ENCODE data around the gene DHH.

The DHH gene

DNA sequence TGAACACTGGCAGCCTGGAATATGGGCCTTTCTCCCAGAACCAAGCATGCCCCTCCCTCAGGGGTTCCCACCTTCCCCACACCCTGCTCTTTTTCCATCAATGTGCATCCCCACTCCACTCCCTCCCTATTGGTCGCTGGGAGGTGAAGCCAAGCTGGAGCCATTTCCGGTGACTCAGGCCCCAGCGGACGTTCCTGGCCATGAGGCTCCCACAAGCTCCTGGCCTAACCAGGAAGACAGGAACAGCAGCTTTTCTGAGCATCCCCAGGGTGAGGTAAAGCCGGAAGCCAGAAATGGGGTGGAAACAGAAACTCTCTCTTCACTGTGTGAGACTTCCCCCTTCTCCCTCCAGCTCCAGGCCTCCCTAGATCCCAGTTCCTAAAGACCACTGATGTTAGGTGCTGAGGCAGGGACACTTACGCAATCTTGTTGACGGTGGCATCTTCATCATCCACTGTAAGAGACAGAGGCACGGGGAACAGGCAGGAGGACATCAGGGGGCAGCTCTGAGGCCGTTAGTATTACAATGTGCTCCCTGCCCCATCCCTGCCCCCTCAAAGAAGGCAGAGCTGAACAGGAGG is 11.0 kb upstream of the DHH start:
- H3K9ac ChIP-seq (ENCODE audit: low read depth, low read length): no peak overlapping the region
- H3K9me3 ChIP-seq (ENCODE audit: insufficient read depth, low read depth, low read length): no peaks in the 10 kb centered on the region
- peaks cover 64% of the 10 kb centered on the region for H3K36me3 ChIP-seq (ENCODE audit: insufficient read depth, low read depth, low read length)
- 0 out of 2 replicates have a peak, but pooled peaks cover 5% of the 10 kb centered on the region for H3K4me1 ChIP-seq (ENCODE audit: insufficient read depth, low read length)
- H3K27ac ChIP-seq (ENCODE audit: low read length): no peak overlapping the region
- H3K4me3 ChIP-seq (ENCODE audit: low read length): no peak overlapping the region
- no peaks in the 10 kb centered on the region for H3K27me3 ChIP-seq (ENCODE audit: insufficient read depth, low read length)

DNA sequence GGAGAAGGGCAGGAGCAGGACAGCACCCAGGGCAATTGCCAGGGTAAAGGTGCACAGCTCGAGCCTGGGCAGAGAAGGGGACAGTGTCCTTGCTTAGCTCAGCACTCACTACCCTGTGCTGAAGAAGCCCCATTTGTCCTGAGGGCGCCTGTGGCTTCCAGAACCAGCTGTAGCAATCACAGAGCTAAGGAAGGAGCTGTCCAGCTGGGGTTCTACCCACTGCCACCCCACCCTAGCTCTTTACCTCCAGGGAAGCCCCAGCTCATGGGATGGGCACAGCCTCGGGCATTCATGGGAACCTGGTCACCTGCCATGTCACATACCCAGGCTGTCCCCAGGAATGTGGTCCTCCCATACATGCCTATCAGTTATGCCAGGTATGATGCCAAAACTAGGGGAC is 10.2 kb upstream of the DHH start:
- Histone ChIP-seq H3K4me3 (ENCODE audit: low read length) (no peak overlapping the region), H3K27me3 (ENCODE audit: insufficient read depth, low read length) (no peaks in the 10 kb centered on the region), H3K36me3 (ENCODE audit: insufficient read depth, low read depth, low read length) (peaks cover 72% of the 10 kb centered on the region), H3K9me3 (ENCODE audit: insufficient read depth, low read depth, low read length) (no peaks in the 10 kb centered on the region), H3K4me1 (ENCODE audit: insufficient read depth, low read length) (0 out of 2 replicates have a peak, but pooled peaks cover 5% of the 10 kb centered on the region), H3K27ac (ENCODE audit: low read length) (no peak overlapping the region), H3K9ac (ENCODE audit: low read depth, low read length) (no peak overlapping the region)

DNA sequence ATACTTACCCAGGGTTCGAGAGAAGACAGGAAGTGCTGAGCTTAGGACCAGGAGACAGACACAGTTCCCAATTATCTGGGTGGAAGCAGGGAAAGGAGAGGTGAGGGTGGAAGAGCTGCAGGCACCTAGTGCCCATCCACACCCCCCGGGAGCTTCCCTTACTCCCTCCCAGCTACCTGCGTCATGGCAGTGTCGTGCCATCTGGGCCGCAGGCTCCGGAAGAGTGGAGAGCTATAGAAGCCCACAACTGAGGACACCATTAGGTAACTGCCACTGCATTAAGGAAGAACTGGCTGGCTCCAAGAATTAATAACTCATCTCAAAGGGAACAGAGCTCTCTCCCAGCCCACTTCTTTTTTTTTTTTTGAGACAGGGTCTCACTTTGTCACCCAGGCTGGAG is 5.8 kb upstream of the DHH start:
- H3K36me3 ChIP-seq (ENCODE audit: insufficient read depth, low read depth, low read length): peaks cover 65% of the 10 kb centered on the region
- peaks cover 8% of the 10 kb centered on the region for H3K27me3 ChIP-seq (ENCODE audit: insufficient read depth, low read length)
- H3K9ac ChIP-seq (ENCODE audit: low read depth, low read length): no peak overlapping the region
- H3K4me3 ChIP-seq (ENCODE audit: low read length): no peak overlapping the region
- no peaks in the 10 kb centered on the region for H3K4me1 ChIP-seq (ENCODE audit: insufficient read depth, low read length)
- H3K27ac ChIP-seq (ENCODE audit: low read length): no peak overlapping the region
- no peaks in the 10 kb centered on the region for H3K9me3 ChIP-seq (ENCODE audit: insufficient read depth, low read depth, low read length)

DNA sequence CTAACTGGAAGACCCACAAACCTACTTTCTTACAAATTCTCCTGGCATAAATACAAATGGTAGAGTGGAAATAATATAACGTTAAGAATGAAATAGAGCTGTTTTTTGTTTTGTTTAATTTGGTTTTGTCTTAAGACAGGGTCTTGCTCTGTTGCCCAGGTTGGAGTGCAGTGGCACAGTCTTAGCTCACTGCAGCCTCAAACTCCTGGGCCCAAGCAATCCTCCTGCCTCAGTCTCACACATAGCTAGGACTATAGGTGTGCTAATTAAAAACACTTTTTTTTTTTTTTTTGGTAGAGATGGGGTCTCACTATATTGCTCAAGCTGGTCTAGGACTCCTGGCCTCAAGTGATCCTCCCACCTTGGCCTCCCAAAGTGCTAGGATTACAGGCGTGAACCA is 4.1 kb upstream of the DHH start:
- Histone ChIP-seq H3K4me3 (ENCODE audit: low read length) (no peak overlapping the region), H3K27ac (ENCODE audit: low read length) (no peak overlapping the region), H3K9ac (ENCODE audit: low read depth, low read length) (no peak overlapping the region), H3K9me3 (ENCODE audit: insufficient read depth, low read depth, low read length) (no peaks in the 10 kb centered on the region), H3K27me3 (ENCODE audit: insufficient read depth, low read length) (peaks cover 25% of the 10 kb centered on the region), H3K4me1 (ENCODE audit: insufficient read depth, low read length) (peaks cover 2% of the 10 kb centered on the region; the same call in 1 of the 2 replicates), H3K36me3 (ENCODE audit: insufficient read depth, low read depth, low read length) (peaks cover 50% of the 10 kb centered on the region)

DNA sequence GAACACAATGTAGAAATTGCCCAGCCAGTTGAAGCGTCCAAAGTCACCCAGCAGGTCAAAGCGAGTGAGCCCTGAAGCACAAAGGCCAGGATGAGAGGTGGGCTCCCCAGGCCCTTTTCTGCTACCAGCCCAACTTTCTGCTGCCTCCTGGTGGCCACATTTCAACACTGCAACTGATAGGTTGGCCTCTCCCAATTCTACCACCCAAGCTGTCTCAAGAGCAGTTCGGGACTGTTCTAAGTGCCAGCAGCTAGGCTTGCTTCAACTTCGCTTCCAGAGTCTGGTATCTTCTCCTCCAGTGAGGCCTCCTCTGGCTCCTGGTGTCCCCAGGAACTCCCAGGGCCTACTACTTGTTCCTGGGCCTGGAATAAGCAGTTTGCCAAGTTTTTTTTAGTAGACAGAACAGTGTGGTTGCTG is 3.4 kb upstream of the DHH start:
- no peak overlapping the region for H3K4me3 ChIP-seq (ENCODE audit: low read length)
- no peaks in the 10 kb centered on the region for H3K9me3 ChIP-seq (ENCODE audit: insufficient read depth, low read depth, low read length)
- peaks cover 2% of the 10 kb centered on the region; the same call in 1 of the 2 replicates for H3K4me1 ChIP-seq (ENCODE audit: insufficient read depth, low read length)
- H3K27ac ChIP-seq (ENCODE audit: low read length): no peak overlapping the region
- H3K27me3 ChIP-seq (ENCODE audit: insufficient read depth, low read length): peaks cover 32% of the 10 kb centered on the region
- H3K9ac ChIP-seq (ENCODE audit: low read depth, low read length): no peak overlapping the region
- H3K36me3 ChIP-seq (ENCODE audit: insufficient read depth, low read depth, low read length): peaks cover 44% of the 10 kb centered on the region

DNA sequence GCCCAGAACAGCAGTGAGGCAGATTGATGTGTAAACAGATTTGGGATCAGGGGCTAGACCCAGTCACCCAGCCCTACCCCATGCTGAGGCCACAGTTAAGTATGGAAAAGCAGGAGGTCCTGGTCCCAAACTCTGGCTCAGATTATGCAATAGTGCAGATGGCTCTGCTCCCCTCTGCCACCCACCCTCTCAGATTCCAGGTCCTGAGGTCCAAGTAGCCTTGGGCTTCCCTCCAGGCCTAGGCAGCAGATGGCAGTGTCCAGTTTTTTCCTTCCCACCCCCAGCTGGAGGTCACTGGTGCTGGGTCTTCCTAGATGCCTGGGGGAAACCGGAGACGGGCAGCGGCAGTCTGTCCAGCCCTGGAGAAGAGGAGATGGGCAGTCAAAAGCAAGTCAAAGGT is 2.8 kb upstream of the DHH start:
- Histone ChIP-seq H3K4me3 (ENCODE audit: low read length) (no peak overlapping the region), H3K36me3 (ENCODE audit: insufficient read depth, low read depth, low read length) (peaks cover 37% of the 10 kb centered on the region)

DNA sequence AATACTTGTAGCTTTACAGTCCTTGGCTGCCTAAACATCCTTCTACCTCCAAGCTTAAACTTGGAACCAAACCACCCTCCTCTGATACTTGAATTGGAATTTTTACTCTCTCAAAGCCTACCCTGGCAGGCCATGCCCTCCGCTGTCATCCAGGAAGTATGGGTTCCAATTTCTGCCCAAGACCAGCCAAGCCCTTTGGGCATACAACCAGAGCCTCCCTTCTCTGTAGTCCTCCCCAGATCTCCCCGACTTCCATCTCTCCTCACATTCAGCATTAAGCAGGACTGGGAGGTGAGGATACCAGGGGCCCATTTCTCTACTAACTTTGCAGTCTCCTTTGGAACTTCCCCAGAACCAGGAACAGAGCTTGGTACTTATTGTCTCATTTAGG is 369 bp upstream of the DHH start:
- Histone ChIP-seq H3K27me3 (ENCODE audit: insufficient read depth, low read length) (peaks cover 62% of the 10 kb centered on the region), H3K36me3 (ENCODE audit: insufficient read depth, low read depth, low read length) (peaks cover 13% of the 10 kb centered on the region), H3K4me3 (ENCODE audit: low read length) (peak overlapping the region; percentile 55; the same call in 1 of the 2 replicates), H3K9ac (ENCODE audit: low read depth, low read length) (no peak overlapping the region), H3K27ac (ENCODE audit: low read length) (no peak overlapping the region), H3K9me3 (ENCODE audit: insufficient read depth, low read depth, low read length) (no peaks in the 10 kb centered on the region), H3K4me1 (ENCODE audit: insufficient read depth, low read length) (peaks cover 6% of the 10 kb centered on the region; the same call in 1 of the 2 replicates)

More for the DNA sequence above, 2.8 kb upstream of the DHH start:
- H3K9me3 ChIP-seq (ENCODE audit: insufficient read depth, low read depth, low read length): no peaks in the 10 kb centered on the region
- H3K9ac ChIP-seq (ENCODE audit: low read depth, low read length): no peak overlapping the region
- H3K27me3 ChIP-seq (ENCODE audit: insufficient read depth, low read length): peaks cover 38% of the 10 kb centered on the region
- peaks cover 5% of the 10 kb centered on the region; the same call in 1 of the 2 replicates for H3K4me1 ChIP-seq (ENCODE audit: insufficient read depth, low read length)
- H3K27ac ChIP-seq (ENCODE audit: low read length): no peak overlapping the region

DNA sequence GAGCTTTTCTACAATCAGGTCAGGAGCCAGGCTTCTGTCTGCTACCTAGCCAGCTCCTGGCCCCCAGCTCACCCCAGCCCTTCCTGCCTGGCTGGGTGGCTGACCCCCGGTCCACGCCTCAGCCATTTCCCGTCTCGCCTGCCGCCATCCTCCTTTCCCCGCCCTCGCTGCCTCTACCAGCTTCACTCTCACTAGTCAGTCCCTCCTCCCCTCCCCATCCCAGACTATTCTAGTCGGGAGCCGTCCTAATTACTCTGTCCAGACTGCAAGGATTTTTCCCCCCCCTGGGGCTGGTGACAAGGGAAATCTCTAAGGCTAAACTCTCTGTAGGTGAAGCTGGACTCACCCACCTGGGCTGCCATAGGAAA is 825 bp downstream of the DHH start:
- Histone ChIP-seq H3K4me3 (ENCODE audit: low read length) (peak overlapping the region; percentile 55; the same call in 1 of the 2 replicates), H3K9ac (ENCODE audit: low read depth, low read length) (no peak overlapping the region)

DNA sequence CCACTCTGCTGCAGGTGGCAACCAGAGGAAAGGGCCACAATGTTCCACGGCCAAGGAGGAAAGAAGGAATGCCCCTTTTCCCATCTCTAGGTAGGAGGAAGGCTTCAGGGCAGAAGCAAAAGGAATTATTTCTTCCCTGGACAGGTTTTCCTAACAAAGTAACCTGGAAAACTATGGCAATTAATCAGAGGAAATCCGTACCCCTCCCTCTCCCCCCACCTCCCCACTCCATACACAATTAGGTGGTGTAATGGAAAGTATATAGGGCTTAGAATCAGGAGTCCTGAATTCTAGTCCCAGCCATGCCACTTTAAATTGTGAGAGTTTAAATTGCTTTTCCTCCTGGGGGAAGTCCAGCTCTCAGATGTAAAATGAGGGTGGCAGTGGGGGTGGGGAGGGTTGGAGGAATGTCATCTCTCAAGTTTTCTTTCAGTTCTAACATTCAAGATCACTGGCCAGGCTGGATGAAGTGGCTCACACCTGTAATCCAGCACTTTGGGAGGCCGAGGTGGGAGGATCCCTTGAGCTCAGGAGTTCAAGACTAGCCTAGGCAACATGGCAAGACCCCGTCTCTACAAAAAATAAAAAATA is 1.7 kb downstream of the DHH start:
- no peak overlapping the region for H3K27ac ChIP-seq (ENCODE audit: low read length)
- peaks cover 10% of the 10 kb centered on the region; the same call in 1 of the 2 replicates for H3K36me3 ChIP-seq (ENCODE audit: insufficient read depth, low read depth, low read length)
- no peaks in the 10 kb centered on the region for H3K9me3 ChIP-seq (ENCODE audit: insufficient read depth, low read depth, low read length)
- peaks cover 6% of the 10 kb centered on the region; the same call in 1 of the 2 replicates for H3K4me1 ChIP-seq (ENCODE audit: insufficient read depth, low read length)
- no peak overlapping the region for H3K4me3 ChIP-seq (ENCODE audit: low read length)
- H3K9ac ChIP-seq (ENCODE audit: low read depth, low read length): no peak overlapping the region
- peaks cover 83% of the 10 kb centered on the region for H3K27me3 ChIP-seq (ENCODE audit: insufficient read depth, low read length)

More for the DNA sequence above, 825 bp downstream of the DHH start:
- Histone ChIP-seq H3K36me3 (ENCODE audit: insufficient read depth, low read depth, low read length) (peaks cover 10% of the 10 kb centered on the region; the same call in 1 of the 2 replicates), H3K4me1 (ENCODE audit: insufficient read depth, low read length) (peaks cover 6% of the 10 kb centered on the region; the same call in 1 of the 2 replicates), H3K27me3 (ENCODE audit: insufficient read depth, low read length) (peaks cover 74% of the 10 kb centered on the region), H3K9me3 (ENCODE audit: insufficient read depth, low read depth, low read length) (no peaks in the 10 kb centered on the region), H3K27ac (ENCODE audit: low read length) (no peak overlapping the region)

DNA sequence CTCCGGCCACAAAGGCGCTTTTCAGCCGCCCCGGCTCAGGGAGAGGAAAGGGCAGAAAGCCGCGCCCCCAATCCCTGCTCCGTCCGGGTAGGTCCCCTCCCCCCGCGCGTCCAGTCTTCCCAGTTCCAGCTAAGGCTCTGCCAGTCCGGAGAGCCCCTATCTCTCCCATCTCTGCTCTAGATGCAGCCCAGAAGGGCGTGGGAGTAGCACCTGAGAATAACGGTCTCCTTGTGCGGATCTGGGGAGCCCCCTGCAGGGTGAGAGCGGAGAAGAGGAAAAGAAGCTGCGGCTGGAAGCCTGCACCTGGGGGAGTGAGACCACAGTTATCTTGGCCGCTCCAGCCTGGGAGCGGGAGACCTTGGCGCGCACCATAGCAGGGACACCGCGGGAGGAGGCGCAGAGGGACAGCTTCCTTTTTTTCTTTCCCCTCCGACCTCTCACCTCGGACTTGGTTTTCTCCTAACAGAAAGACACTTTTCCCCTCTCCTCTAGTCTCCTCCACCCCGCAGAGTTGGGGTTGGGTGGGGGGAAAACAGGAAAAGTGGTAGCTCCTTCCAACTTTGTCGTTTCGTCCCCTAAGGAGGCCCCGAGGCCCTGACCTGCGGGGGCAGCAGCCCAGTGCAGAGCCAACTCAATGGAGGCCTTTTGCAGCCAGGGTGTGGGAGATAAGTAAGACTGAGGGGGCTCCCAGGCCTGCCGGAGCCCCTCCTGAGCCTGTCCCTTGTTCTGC is 2.4 kb downstream of the DHH start:
- peaks cover 4% of the 10 kb centered on the region; the same call in 1 of the 2 replicates for H3K36me3 ChIP-seq (ENCODE audit: insufficient read depth, low read depth, low read length)
- peaks cover 90% of the 10 kb centered on the region for H3K27me3 ChIP-seq (ENCODE audit: insufficient read depth, low read length)
- H3K27ac ChIP-seq (ENCODE audit: low read length): no peak overlapping the region
- H3K4me1 ChIP-seq (ENCODE audit: insufficient read depth, low read length): peaks cover 6% of the 10 kb centered on the region; the same call in 1 of the 2 replicates
- H3K9me3 ChIP-seq (ENCODE audit: insufficient read depth, low read depth, low read length): no peaks in the 10 kb centered on the region
- no peak overlapping the region for H3K9ac ChIP-seq (ENCODE audit: low read depth, low read length)
- H3K4me3 ChIP-seq (ENCODE audit: low read length): peak overlapping the region; percentile 53; the same call in 1 of the 2 replicates

DNA sequence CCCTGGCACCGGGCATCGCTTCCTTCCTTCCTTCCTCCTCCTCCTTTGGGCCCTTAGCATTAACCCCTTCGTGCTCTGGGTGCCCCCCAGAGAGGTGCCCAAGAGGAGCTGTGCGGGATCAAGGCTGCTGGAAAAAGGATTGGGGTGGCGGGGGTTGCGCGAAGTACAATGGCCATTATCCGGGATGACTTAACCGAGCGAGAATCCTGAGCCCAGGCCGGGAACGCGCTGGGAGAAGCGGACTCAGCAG is 2.8 kb downstream of the DHH start:
- no peak overlapping the region for H3K9ac ChIP-seq (ENCODE audit: low read depth, low read length)
- H3K4me3 ChIP-seq (ENCODE audit: low read length): peak overlapping the region; percentile 53; the same call in 1 of the 2 replicates
- no peaks in the 10 kb centered on the region for H3K9me3 ChIP-seq (ENCODE audit: insufficient read depth, low read depth, low read length)
- H3K4me1 ChIP-seq (ENCODE audit: insufficient read depth, low read length): peaks cover 6% of the 10 kb centered on the region; the same call in 1 of the 2 replicates
- H3K27me3 ChIP-seq (ENCODE audit: insufficient read depth, low read length): peaks cover 95% of the 10 kb centered on the region
- no peak overlapping the region for H3K27ac ChIP-seq (ENCODE audit: low read length)
- no peaks in the 10 kb centered on the region; the same call in 1 of the 2 replicates for H3K36me3 ChIP-seq (ENCODE audit: insufficient read depth, low read depth, low read length)

Measured in iPS-20b (cell line).